HFFc6 (cell line): Measurements from ENCODE around the gene ZNF329. TPM values are rescaled to one million over a fixed set of nuclear protein-coding genes. Genes with fewer than 3 reads are reported as not detected.

Experiments
- DNase-seq: peaks from one replicate; pipeline ENCODE4 v3.0.0-alpha.2; 2018
- H3K27ac Mint-ChIP-seq: 2 replicates; pipeline ENCODE4 v1.8.0; 2020; ENCODE audit warnings: mild to moderate bottlenecking, mixed read lengths
- H3K27me3 Mint-ChIP-seq: 2 replicates; pipeline ENCODE4 v1.8.0; 2021; ENCODE audit warnings: mild to moderate bottlenecking, moderate library complexity, mixed read lengths; ENCODE audit not compliant: insufficient read depth
- H3K36me3 Mint-ChIP-seq: 2 replicates; pipeline ENCODE4 v1.8.0; 2021; ENCODE audit warnings: low read depth, mixed read lengths
- H3K4me1 Mint-ChIP-seq: 2 replicates; pipeline ENCODE4 v1.8.0; 2020; ENCODE audit warnings: low read depth, mixed read lengths
- H3K4me3 Mint-ChIP-seq: 2 replicates; pipeline ENCODE4 v1.8.0; 2020; ENCODE audit warnings: mild to moderate bottlenecking, moderate library complexity, mixed read lengths
- H3K9me3 Mint-ChIP-seq: 2 replicates; pipeline ENCODE4 v1.8.0; 2020; ENCODE audit warnings: mild to moderate bottlenecking, mixed read lengths
- total RNA-seq, 6 experiments: library from RNA; stranded (reverse); fragmentation: NEBNext Ultra II Directional; extraction: Animal tissue kit (Norgen Biotek cat#: 25700); gene quantifications; 2 replicates in 1 of 6; 3 replicates in 5 of 6; pipeline ENCODE4 v1.2.3, GENCODE V29; 2021
- TF ChIP-seq, protein P1 (sequence below): fragments of 200-600 bp; sonication (generic); IDR thresholded peaks from 2 replicates; pipeline ENCODE4 v1.5.0; 2021; ENCODE audit warnings: antibody characterized with exemption, mild to moderate bottlenecking

The ZNF329 gene
- total RNA-seq, 6 experiments from 2014 or later: 6.6 to 9.5 (median 7.9) TPM

DNA sequence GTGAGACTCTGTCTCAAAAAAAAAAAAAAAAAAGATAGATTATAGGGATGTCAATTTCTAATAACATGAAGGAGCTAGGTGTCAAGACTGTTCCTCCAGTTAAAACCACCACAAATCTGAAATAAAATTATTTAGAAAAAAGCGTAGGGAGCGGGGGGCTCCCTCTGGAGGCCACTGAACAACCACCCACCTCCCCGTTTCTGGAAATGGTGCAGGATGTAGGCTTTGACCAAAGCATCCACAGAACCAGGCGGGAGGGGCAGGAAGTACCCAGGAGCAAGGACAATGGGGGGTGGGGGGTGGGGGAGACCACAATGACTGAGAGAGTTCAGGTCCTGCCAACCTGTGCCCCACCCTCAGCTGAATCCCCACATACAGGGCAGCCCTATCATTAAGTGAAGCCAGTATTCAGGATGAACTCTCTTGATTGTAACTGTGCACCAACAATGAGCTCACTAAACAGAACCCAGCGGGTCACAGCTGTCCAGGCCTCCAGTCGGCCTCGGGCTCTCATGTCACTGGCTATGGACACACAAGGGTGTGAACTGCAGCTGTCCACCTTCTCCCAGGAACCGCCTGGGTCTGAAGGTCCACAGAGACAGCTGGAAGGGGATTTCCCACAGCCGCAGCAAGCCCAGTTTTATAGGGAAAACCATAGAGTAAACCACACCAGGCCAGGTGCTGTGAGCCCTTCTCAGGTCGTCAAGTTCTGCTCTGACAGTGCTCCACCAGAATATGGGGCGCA, 59.2 kb downstream of the ZNF329 start:
- no peak overlapping the region for H3K4me3 Mint-ChIP-seq
- no peak overlapping the region for H3K27ac Mint-ChIP-seq

DNA sequence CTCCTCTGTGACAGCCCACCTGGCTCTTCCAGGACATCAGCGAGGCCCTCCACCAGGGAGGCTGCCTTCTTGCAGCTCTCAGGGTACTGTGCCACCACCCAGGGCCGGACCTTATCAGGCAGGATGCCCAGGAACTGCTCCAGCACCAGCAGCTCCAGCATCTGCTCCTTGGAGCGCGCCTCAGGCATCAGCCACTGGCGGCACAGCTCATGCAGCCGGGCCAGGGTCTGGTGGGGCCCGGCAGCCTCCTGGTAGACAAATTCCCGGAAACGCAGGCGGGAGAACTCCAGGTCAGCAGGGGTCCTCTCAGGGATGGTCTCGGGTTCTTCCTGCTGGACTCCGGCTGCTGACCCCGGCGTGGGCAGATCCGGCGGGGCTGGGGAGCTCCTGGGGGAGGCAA, 60.7 kb downstream of the ZNF329 start:
- Mint-ChIP-seq H3K27me3 (no peaks in the 10 kb centered on the region), H3K4me3 (no peak overlapping the region), H3K9me3 (peaks cover 71% of the 10 kb centered on the region), H3K27ac (no peak overlapping the region), H3K4me1 (no peaks in the 10 kb centered on the region), H3K36me3 (no peaks in the 10 kb centered on the region)
- TF ChIP-seq, protein P1, sequence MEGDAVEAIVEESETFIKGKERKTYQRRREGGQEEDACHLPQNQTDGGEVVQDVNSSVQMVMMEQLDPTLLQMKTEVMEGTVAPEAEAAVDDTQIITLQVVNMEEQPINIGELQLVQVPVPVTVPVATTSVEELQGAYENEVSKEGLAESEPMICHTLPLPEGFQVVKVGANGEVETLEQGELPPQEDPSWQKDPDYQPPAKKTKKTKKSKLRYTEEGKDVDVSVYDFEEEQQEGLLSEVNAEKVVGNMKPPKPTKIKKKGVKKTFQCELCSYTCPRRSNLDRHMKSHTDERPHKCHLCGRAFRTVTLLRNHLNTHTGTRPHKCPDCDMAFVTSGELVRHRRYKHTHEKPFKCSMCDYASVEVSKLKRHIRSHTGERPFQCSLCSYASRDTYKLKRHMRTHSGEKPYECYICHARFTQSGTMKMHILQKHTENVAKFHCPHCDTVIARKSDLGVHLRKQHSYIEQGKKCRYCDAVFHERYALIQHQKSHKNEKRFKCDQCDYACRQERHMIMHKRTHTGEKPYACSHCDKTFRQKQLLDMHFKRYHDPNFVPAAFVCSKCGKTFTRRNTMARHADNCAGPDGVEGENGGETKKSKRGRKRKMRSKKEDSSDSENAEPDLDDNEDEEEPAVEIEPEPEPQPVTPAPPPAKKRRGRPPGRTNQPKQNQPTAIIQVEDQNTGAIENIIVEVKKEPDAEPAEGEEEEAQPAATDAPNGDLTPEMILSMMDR: no peak
- DNase-seq: no peak

More for the DNA sequence above, 59.2 kb downstream of the ZNF329 start:
- H3K36me3 Mint-ChIP-seq: peaks cover 5% of the 10 kb centered on the region; the same call in 1 of the 2 replicates
- DNase-seq: no peak
- no peaks in the 10 kb centered on the region for H3K4me1 Mint-ChIP-seq
- no peaks in the 10 kb centered on the region for H3K27me3 Mint-ChIP-seq
- H3K9me3 Mint-ChIP-seq: peaks cover 79% of the 10 kb centered on the region
- TF ChIP-seq, protein P1: no peak

DNA sequence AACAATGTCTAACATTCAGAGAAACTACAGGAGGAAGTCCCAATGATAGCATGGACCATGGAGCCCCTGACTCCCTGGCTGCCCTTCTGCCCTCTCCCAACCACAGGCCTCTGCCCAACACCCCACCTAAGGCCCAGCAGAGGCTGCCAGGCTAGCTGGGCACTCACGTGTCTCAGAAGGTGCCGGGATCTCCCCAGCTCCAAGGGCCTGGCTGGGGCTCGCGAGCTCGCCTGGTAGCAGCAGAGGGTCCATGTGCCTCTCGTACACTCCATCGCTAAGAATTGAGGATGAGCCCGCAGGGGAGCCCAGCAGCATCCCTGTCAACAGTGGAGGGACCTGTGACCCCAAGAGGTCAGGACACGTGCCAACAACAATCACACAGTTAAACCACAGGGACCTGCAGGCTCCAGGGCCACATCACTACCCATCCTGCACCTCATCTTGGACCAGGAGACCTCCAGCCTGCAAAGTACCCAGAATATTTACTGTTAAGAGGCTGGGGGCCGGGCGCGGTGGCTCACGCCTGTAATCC, 62.0 kb downstream of the ZNF329 start:
- no peaks in the 10 kb centered on the region for H3K27me3 Mint-ChIP-seq
- peaks cover 7% of the 10 kb centered on the region for H3K36me3 Mint-ChIP-seq
- H3K4me1 Mint-ChIP-seq: no peaks in the 10 kb centered on the region
- no peak for DNase-seq
- H3K27ac Mint-ChIP-seq: no peak overlapping the region
- H3K4me3 Mint-ChIP-seq: no peak overlapping the region
- TF ChIP-seq, protein P1: no peak
- peaks cover 68% of the 10 kb centered on the region for H3K9me3 Mint-ChIP-seq

DNA sequence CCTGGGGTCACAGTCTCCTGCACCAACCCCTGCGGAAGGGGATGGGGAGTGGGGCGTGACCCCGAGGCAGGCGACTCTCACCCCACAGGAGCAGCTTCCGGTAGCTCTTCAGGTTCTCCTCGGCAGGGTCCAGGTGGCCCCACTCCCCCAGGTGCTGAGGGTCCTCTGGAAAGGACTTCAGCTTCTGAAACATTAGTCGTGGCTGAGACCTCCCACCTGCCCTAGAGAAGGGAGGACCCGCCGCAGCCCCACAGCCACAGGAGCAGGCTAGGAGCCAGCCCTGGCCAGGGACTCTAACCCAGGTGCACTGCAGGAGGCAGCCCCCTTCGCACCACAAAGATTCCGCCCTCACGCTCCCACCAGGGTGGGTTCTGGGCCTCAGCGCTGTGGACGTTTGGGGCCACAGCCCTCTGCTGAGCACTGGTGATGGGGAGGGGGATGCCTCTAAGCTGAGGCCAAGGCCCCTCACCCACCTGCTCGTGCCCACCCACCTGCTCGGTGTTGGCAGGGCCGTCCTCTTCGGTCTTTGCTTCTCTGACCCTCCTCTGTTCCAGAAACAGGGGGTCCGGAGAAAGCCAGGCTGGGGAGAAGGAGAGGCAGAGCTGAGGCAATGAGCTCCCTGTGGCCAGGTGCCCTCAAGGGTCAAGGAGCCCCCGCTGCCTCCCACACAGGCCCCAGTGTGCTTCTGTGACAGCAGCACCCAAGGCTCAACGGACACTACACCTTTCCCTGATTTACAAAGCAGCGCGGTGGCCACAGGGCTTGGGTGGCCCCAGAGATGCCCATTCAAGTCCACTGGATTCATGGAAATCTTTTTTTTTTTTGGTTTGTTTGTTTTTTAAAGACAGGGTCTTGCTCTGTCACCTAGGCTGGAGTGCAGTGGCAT, 63.5 kb downstream of the ZNF329 start:
- H3K36me3 Mint-ChIP-seq: peaks cover 10% of the 10 kb centered on the region
- no peak overlapping the region for H3K4me3 Mint-ChIP-seq
- no peak overlapping the region for H3K27ac Mint-ChIP-seq
- H3K27me3 Mint-ChIP-seq: no peaks in the 10 kb centered on the region
- H3K4me1 Mint-ChIP-seq: no peaks in the 10 kb centered on the region
- DNase-seq: no peak
- H3K9me3 Mint-ChIP-seq: peaks cover 65% of the 10 kb centered on the region
- TF ChIP-seq, protein P1: no peak

DNA sequence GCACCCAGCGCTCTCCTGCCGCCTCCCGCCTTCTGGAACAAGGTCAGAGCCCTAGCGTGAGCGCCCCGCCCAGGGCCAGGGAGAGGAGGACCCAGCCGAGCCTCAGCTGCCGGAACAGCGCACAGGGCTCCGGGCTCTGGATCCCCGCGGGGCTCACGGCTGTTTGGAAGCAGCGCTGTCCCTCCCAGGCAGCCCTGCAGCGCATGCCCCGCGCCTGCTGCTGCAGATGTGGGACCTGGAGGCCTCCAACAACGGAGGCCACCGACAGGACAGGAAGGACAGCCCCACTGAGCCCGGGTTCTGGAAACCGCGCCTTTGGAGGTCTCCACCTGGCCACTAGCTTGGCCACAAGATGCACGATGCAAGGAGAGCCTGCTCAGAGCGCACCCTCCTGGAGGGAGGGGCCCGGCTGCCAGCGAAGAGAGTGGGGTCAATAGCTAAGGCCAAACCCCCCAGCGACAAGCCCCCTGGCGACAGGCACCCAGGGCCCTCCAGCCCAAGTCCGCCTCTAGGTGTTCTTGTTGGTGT, 65.2 kb downstream of the ZNF329 start:
- Mint-ChIP-seq H3K27ac (no peak overlapping the region), H3K27me3 (no peaks in the 10 kb centered on the region), H3K9me3 (peaks cover 71% of the 10 kb centered on the region), H3K4me1 (no peaks in the 10 kb centered on the region), H3K36me3 (peaks cover 15% of the 10 kb centered on the region), H3K4me3 (no peak overlapping the region)
- TF ChIP-seq, protein P1: no peak
- DNase-seq: no peak
